Activated naive CD4-positive, alpha-beta T cell treated with anti-CD3 and anti-CD28 coated beads, Interleukin-2, amount 50 U/mL, for 16 hours (primary cell): ENCODE data around the gene MBOAT2.

Experiments used
- DNase-seq: peaks from one replicate; pipeline ENCODE4 v3.0.0-alpha.2; 2020

Gene MBOAT2

GRCh38 chr2:9017411-9017810 is 13.9 kb upstream of the MBOAT2 start:
- DNase-seq: no peak

GRCh38 chr2:9015998-9016397 is 12.5 kb upstream of the MBOAT2 start:
- DNase-seq: no peak

- no peak for DNase-seq
Measured at GRCh38 chr2:9013403-9013802, 9.9 kb upstream of the MBOAT2 start.

- no peak for DNase-seq
Measured at GRCh38 chr2:9010866-9011265, 7.4 kb upstream of the MBOAT2 start.

GRCh38 chr2:9008951-9009664 is 5.6 kb upstream of the MBOAT2 start:
- no peak for DNase-seq

GRCh38 chr2:9006368-9006767 is 2.9 kb upstream of the MBOAT2 start:
- no peak for DNase-seq

- DNase-seq: no peak
Measured at GRCh38 chr2:9004338-9005204, 1.1 kb upstream of the MBOAT2 start.

GRCh38 chr2:9003366-9003615 is 193 bp downstream of the MBOAT2 start:
- DNase-seq: no peak

- peak; percentile 13 for DNase-seq
Measured at GRCh38 chr2:9002637-9003365, 683 bp downstream of the MBOAT2 start.

- DNase-seq: no peak
Measured at GRCh38 chr2:9002313-9002636, 1.2 kb downstream of the MBOAT2 start.

- DNase-seq: no peak
Measured at GRCh38 chr2:9001778-9002177, 1.7 kb downstream of the MBOAT2 start.

GRCh38 chr2:9001229-9001628 is 2.3 kb downstream of the MBOAT2 start:
- no peak for DNase-seq

- no peak for DNase-seq
Measured at GRCh38 chr2:9000442-9000841, 3.0 kb downstream of the MBOAT2 start.

GRCh38 chr2:8999797-9000196 is 3.7 kb downstream of the MBOAT2 start:
- DNase-seq: no peak

- no peak for DNase-seq
Measured at GRCh38 chr2:8999102-8999446, 4.4 kb downstream of the MBOAT2 start.

- DNase-seq: no peak
Measured at GRCh38 chr2:8998418-8999101, 4.9 kb downstream of the MBOAT2 start.

GRCh38 chr2:8997631-8998030 is 5.9 kb downstream of the MBOAT2 start:
- no peak for DNase-seq

- DNase-seq: no peak
Measured at GRCh38 chr2:8997108-8997507, 6.4 kb downstream of the MBOAT2 start.

GRCh38 chr2:8996006-8996405 is 7.5 kb downstream of the MBOAT2 start:
- no peak for DNase-seq

- no peak for DNase-seq
Measured at GRCh38 chr2:8994386-8994785, 9.1 kb downstream of the MBOAT2 start.

GRCh38 chr2:8993902-8994278 is 9.6 kb downstream of the MBOAT2 start:
- DNase-seq: no peak

- no peak for DNase-seq
Measured at GRCh38 chr2:8993196-8993901, 10.1 kb downstream of the MBOAT2 start.

- no peak for DNase-seq
Measured at GRCh38 chr2:8992643-8993042, 10.8 kb downstream of the MBOAT2 start.
